Frontal cortex (tissue), 4 donors: ENCODE measurements around the gene CTTNBP2NL. TPM values are rescaled to one million over a fixed set of nuclear protein-coding genes. Genes with fewer than 3 reads are reported as not detected.
"Not testable (repeated sequence)": the region's sequence is repeated elsewhere in the genome, so short reads cannot be mapped to it uniquely, and the experiment has no call there.

Experiments used
- DNase-seq, 2 donors: peaks; one replicate each; pipeline ENCODE4 v3.0.0; 2012; ENCODE audit warnings: low spot score in 2 of 2
- FAIRE-seq: peaks from 2 replicates; lab custom pipeline; 2012; peaks lifted over from hg19 to GRCh38; lab: Jason Lieb, UNC
- total RNA-seq: library from RNA; depleted of rRNA; stranded (reverse); fragments of >200 nt; gene quantifications from one replicate; pipeline ENCODE4 v1.2.3, GENCODE V29; 2014
- donor health status: control.
- donor health status: control.
- donor health status: control.

Gene CTTNBP2NL
- total RNA-seq, 1 donor from 2014 or later: 22.8 TPM

- DNase-seq (no peak), FAIRE-seq (no peak)
Measured at GRCh38 chr1:112383759-112384370, 12.1 kb upstream of the CTTNBP2NL start.

GRCh38 chr1:112386024-112386723 is 9.8 kb upstream of the CTTNBP2NL start:
- FAIRE-seq (no peak), DNase-seq (no peak)

GRCh38 chr1:112386731-112387346 is 9.2 kb upstream of the CTTNBP2NL start:
- no peak for FAIRE-seq

GRCh38 chr1:112387807-112388206 is 8.2 kb upstream of the CTTNBP2NL start:
- FAIRE-seq: no peak

More at GRCh38 chr1:112386731-112387346, 9.2 kb upstream of the CTTNBP2NL start:
- DNase-seq: no peak

GRCh38 chr1:112388436-112388835 is 7.6 kb upstream of the CTTNBP2NL start:
- FAIRE-seq (no peak), DNase-seq (peak in 1 of 2 donors; percentile 42)

More at GRCh38 chr1:112387807-112388206, 8.2 kb upstream of the CTTNBP2NL start:
- DNase-seq: no peak

GRCh38 chr1:112389689-112390088 is 6.3 kb upstream of the CTTNBP2NL start:
- FAIRE-seq: no peak
- DNase-seq: no peak

GRCh38 chr1:112390335-112390734 is 5.7 kb upstream of the CTTNBP2NL start:
- FAIRE-seq, DNase-seq: not testable (repeated sequence)

- DNase-seq: peak; percentile 75 to 82
- FAIRE-seq: no peak
Measured at GRCh38 chr1:112390775-112391602, 5.0 kb upstream of the CTTNBP2NL start.

GRCh38 chr1:112391603-112391940 is 4.4 kb upstream of the CTTNBP2NL start:
- no peak for DNase-seq
- FAIRE-seq: no peak

GRCh38 chr1:112393631-112393974 is 2.4 kb upstream of the CTTNBP2NL start:
- DNase-seq (no peak), FAIRE-seq (no peak)

- FAIRE-seq (no peak), DNase-seq (no peak)
Measured at GRCh38 chr1:112394743-112395062, 1.3 kb upstream of the CTTNBP2NL start.

GRCh38 chr1:112395256-112395820 is 676 bp upstream of the CTTNBP2NL start:
- DNase-seq: no peak

GRCh38 chr1:112396653-112397471 is 848 bp downstream of the CTTNBP2NL start:
- no peak for DNase-seq
- no peak for FAIRE-seq

More at GRCh38 chr1:112395256-112395820, 676 bp upstream of the CTTNBP2NL start:
- FAIRE-seq: no peak

- DNase-seq (no peak), FAIRE-seq (no peak)
Measured at GRCh38 chr1:112397841-112398240, 1.8 kb downstream of the CTTNBP2NL start.

GRCh38 chr1:112399456-112399855 is 3.4 kb downstream of the CTTNBP2NL start:
- no peak for DNase-seq
- FAIRE-seq: no peak

- FAIRE-seq, DNase-seq: not testable (repeated sequence)
Measured at GRCh38 chr1:112400706-112401105, 4.7 kb downstream of the CTTNBP2NL start.

GRCh38 chr1:112402682-112403643 is 6.9 kb downstream of the CTTNBP2NL start:
- DNase-seq: no peak

GRCh38 chr1:112406771-112407170 is 10.8 kb downstream of the CTTNBP2NL start:
- FAIRE-seq: no peak

More at GRCh38 chr1:112402682-112403643, 6.9 kb downstream of the CTTNBP2NL start:
- FAIRE-seq: no peak

More at GRCh38 chr1:112406771-112407170, 10.8 kb downstream of the CTTNBP2NL start:
- no peak for DNase-seq
